Urothelium cell line (cell line): ENCODE data around the gene DIP2B.

Experiments used
- DNase-seq: peaks from one replicate; pipeline ENCODE4 v3.0.0; 2011; ENCODE audit warnings: low spot score, mixed read lengths
- FAIRE-seq: peaks from 2 replicates; lab custom pipeline; 2011; peaks lifted over from hg19 to GRCh38; lab: Jason Lieb, UNC

The DIP2B gene

DNA sequence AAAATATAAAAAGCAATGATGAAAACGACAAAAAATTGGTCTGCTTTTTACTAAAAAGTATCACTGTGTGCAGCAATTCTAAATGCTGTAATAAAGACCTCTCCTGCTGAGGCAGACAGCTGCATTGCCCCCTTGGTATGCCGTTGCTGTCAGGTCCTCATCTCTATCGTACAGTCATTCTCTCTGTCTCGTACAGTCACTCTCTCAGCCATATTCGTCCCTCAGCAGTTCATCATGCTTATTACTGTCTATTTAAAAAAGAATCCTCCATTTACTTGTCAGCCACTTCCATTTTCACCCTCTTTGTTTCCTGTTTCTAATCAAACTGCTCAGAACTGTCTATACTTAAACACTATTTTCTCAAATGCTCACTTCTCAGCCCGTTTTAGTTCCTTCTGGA, 123.6 kb downstream of the DIP2B start:
- no peak for FAIRE-seq
- DNase-seq = no peak

DNA sequence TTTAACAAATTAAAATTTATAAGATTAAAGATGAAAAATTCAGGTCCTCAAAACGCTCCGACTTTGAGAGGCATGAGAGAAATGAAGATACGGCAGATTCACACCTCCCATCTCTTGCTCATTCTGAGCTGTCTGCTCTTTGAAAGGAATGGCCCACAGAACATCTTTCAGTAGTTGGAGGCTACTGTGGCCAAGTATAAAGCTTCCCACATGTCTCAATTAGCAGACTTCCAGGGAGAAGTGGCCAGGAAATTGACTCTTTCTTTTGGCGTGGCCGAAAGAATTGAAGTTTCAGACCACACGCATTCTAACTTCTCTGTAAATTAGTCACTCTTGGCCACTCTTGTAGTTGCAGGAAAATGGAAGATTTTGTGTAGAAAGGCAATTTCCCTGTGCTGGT, 129.2 kb downstream of the DIP2B start:
- FAIRE-seq = no peak
- DNase-seq = no peak

DNA sequence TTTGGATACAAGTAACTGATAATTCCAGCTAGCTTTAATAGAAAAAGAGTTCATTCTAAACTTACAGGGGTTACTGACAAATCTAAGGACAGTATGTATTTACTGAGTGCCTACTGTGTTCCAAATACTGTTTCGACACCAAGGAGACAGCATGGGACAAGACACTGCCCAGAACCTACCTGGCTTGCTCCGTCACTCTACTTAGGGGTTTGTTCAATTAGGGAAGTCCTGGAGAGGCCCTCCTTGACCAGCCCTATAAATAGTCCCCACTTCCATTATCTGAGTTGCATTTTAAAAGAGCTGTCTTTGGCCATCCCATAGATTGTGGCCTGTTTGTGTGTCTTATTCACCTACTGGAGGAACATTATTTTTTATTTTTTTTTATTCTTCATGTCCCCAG, 129.6 kb downstream of the DIP2B start:
- FAIRE-seq (no peak), DNase-seq (no peak)

DNA sequence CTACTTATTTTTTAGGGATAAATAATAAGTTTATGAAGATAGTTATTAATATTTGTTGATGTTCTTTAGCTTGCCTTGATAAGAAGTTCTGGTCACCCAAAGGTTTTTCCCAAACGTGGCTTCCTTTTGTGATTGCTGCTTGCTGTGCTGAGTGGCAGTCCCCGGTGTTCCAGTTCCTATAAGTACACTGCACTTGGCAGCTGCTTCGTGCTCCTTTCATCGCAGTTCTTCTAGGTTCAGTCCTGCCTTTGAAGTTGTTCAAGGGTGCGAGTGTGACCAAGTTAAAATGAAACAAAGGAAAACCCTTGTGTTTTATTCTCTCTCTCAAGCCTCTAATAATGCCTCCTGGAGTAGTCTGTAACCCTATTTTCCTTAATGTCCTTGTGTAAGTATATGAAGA, 130.6 kb downstream of the DIP2B start:
- FAIRE-seq = no peak
- no peak for DNase-seq

DNA sequence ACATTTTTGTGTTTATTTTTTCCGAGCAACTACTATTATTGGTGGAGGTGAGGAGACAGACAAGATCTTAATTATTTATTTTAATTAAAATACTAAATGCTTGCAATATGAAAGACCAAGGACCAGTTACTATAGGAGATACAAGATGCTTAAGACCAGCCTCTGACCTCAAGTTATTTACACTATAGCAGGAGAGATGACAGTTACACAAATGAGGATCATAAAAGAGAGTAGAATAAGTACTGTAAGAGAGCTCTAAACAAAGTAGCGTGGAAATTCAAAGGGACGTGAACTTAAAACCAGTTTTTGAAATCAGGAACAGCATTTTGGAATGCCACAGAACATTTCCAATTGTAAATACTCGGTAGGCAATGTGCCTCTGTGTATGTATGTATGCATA, 131.1 kb downstream of the DIP2B start:
- no peak for FAIRE-seq

DNA sequence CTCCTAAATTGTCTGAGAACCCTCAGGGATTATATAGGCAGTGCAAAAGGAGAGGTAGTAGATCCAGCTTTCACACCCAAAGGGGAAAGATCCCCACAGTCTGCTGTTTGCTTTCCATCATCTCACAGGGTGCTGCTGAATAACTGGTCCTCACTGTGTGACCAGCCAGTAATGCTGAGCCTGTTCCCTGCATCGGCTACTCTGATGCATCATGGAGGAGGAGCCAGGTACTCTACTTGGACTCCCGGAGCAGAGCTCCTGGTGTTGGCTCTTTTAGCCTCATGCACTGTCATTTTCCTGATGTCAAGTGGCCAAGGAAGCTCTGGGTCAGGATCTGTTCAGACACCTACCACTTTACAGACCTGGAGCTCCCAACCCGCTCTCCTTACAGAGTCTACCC, 131.7 kb downstream of the DIP2B start:
- FAIRE-seq (no peak), DNase-seq (no peak)

More for the DNA sequence above, 131.1 kb downstream of the DIP2B start:
- no peak for DNase-seq

DNA sequence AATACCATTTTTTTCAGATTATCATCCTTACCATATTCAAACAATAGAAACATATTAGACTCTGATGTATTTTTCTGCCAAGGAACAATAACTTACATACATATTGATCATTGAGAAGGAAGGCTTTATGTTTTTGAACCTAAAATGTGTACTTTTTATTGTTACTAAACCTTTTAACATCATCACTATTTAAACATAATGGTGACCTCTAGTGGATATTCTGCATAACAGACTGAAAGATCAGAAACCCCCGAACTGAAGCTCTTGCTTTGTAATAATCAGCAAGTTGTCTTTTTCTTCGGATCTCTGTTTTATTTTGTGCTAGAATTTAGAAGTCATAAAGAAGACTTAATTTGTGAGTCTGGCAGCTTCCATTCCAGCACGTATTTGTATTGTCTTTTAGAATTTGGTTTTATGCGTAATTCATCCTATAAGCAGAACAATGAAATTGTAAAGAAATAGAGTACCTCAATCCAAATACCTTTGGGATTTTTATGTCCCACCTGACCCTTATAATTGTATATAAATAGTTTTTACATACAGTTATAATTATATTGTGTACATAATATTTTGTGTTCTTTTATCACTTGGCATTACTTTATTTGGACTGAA, 133.2 kb downstream of the DIP2B start:
- FAIRE-seq (no peak), DNase-seq (no peak)

DNA sequence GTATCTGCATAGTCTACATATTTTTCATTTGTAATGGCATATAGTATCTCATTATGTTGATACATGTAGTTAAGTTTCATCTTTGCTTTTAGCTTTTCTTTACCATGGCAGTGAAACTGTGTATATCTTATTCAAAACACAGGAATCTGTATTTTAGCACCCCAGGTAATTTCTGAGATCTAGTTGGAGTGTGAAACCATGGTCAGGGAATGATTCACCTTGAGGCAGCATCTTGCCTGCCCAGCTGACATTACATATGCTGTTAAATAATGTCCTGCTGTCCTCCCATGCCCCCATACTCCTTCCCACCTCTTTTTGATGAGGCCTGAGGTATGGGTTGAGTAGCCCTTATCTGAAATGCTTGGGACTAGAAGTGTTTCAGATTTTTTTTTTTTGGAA, 133.7 kb downstream of the DIP2B start:
- FAIRE-seq (no peak), DNase-seq (no peak)

DNA sequence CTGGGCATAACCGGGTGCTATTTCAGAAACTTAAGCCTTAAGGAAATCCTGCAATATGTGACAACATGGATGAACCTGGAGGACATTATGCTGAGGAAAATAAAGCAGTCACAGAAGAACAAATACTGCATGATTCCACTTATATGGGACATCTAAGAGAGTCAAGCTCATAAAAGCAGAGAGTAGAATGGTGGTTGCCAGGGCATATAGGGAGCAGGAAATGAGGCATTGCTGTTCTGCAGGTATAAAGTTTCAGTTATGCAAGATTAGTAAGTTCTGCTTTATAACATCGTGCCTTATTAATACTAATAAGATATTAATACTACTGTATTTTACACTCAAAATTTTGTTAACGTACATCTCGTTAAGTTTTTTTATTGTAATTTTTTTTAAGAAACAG, 134.9 kb downstream of the DIP2B start:
- no peak for FAIRE-seq
- DNase-seq = no peak

DNA sequence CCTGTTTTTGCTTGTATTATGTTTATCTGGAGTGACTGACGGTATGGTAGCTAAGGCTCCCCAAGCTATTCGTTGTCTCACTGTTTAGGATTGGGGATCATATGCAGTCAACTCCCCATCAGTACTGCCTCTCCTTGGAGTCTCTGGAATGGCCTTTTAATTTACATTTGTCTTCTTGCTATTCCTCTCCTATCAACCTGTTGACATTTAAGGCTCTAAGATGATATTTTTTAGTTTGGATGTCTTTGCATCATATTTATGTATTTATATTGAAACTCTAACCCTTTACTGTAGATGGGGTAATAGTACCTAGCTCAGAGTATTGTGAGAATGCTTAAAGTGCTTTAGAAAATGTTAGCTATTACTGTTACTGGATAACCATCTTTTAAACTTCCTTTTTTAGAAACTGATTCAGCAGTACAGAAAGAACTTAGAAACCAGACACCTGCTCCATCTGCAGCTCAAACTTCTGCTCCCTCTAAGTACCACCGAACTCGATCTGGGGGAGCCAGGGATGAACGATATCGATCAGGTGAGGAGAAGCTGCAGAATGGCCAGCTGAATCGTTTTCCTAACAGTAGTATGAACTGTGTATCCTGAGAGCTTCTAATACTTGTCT, 135.6 kb downstream of the DIP2B start:
- DNase-seq (no peak), FAIRE-seq (no peak)

DNA sequence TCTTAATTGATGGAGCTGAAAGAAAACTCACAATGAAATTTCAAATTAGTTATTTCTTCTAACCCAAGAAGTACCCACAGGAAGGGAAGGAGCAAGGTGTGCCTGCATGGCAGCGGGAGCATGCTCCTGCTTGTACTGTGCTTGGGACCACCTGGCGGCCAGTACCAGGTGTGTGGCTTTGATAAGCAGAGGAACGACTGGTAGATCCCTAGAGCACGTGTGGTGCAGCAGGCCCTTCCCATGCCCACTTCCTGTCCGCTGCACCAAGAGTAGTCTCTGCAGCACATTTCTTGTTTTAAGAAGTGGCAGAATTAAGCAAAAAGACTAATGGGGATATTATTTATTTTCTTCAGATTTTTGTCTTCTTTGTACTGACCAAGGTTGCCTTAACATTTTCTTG, 136.8 kb downstream of the DIP2B start:
- FAIRE-seq (no peak), DNase-seq (no peak)

DNA sequence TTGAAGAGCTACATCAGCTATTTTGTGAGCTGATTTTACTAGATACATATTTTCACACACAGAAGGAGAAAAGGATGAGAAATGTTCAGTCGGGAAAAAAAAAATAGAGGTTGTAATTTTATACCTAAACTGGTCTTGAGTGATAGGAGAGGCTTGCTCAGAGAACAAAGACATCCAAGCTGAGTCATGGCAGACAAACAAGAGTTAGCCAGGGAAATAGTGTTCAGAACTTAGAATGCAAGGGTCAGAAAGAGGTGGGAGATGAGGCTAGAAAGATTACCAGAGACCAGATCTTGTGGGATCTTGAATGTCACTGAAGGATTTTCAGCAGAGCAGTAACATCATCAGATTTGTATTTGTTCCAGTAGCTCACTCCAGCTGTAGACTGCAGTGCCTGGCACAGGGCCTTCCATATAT, 137.3 kb downstream of the DIP2B start:
- no peak for FAIRE-seq
- DNase-seq = peak; percentile 31

DNA sequence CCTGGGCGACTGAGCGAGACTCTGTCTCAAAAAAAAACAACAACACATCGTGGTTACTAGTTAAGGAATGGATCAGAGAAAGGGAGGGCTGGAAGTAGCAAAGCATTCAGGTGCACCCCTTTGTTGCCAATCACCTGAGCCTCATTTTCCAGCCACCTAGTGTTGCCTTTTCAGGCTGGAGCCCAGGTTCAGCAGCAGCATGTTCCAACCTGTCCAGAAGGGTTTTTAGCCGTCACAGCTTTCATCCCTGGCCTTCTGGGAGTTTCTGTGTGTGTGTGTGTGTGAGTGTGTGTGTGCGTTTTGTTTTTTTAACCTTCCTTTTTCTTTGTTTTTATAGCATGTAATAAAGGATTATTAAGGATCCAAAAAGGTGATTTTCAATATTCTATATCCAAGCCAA, 138.0 kb downstream of the DIP2B start:
- FAIRE-seq (no peak), DNase-seq (no peak)

DNA sequence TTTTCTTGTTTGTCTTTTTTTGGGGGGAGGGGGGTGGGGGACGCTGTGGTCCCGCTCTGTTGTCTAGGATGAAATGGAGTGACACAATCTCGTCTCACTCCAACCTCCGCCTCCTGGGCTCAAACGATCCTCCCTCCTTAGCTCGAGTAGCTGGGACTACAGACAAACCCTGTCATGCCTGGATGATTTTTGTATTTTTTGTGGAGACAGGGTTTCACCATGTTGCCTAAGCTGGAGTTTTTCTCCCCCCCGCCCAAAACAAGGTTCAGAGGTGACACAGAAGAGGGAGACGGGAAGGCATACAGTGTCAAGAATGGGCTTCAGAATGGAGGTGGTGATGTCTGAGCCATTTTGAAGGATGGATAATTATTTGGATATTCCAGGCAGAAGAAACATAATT, 142.2 kb downstream of the DIP2B start:
- FAIRE-seq = no peak
- no peak for DNase-seq

DNA sequence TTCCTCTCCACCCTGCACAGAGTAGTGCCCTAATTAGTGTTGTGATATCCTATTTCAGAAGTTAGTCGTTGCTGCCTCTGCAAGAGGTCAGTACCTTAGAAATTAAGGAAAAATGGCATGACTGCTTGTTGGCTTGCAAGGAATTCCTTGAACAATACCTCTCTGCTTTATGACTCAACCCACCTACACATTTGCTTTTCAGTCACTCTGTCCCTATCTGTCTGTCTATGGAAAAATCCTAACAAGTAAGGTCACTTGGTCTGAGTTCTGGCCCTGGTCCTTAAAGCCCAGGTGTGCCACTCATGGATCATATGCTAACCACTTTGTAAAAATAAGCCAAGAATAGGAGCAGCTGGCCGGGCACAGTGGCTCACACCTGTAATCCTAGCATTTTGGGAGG, 142.7 kb downstream of the DIP2B start:
- peak; percentile 57 for DNase-seq
- no peak for FAIRE-seq

DNA sequence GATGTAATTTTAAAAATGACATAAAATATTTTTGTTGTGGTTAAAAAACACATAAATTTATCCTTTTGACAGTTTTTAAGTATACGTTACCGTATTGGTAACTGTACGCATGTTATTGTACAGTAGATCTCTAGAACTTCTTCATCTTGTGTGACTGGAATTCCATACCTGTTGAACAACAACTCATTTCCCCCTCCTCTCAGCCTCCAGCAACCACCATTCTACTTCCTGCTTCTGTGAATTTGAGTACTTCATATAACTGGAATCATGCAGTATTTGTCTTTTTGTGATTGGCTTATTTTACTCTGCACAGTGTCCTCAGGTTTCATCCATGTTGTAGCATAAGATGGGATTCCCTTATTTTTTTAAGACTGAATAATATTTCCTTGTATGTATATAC, 145.5 kb downstream of the DIP2B start:
- DNase-seq (no peak), FAIRE-seq (no peak)

DNA sequence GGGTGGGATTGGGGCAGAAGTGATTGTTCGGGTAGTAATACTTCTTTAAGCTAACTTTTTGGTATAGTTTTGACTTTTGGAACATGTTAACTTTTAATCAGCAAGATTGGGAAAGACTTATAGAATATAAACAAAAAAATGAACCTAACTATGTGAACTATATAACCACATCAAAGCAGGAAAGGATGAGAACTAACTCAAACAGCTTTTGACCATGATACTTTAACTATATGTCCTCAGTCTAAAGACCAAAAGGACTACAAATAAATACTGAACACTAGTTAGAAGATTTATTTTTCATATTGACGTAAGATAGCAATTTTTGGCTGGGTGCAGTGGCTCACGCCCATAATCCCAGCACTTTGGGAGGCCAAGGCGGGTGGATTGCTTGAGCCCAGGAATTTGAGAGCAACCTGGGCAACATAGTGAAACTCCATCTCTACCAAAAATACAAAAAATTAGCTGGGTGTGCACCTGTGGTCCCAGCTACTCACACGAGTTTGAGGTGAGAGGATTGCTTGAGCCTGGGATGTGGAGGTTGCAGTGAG, 150.7 kb downstream of the DIP2B start:
- no peak for FAIRE-seq
- DNase-seq = no peak

DNA sequence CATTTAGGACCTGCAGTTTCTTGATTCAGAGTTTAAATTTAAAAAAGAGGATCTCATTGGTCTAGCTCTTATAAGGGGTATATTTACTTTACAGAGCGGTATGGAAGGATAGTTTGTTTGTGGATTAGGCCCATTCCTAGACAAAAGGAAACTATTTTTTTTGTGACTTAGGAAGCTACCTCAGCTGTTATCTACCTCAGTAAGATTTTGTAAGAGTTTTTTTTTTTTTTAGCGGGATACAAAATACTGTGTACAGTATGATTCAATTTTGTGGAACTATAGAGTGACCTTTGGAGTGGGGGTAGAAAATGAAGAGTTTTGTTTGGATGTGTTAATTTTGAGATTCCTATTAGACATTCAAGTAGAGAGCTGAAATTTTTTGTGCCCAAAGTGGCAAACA, 154.5 kb downstream of the DIP2B start:
- no peak for FAIRE-seq

DNA sequence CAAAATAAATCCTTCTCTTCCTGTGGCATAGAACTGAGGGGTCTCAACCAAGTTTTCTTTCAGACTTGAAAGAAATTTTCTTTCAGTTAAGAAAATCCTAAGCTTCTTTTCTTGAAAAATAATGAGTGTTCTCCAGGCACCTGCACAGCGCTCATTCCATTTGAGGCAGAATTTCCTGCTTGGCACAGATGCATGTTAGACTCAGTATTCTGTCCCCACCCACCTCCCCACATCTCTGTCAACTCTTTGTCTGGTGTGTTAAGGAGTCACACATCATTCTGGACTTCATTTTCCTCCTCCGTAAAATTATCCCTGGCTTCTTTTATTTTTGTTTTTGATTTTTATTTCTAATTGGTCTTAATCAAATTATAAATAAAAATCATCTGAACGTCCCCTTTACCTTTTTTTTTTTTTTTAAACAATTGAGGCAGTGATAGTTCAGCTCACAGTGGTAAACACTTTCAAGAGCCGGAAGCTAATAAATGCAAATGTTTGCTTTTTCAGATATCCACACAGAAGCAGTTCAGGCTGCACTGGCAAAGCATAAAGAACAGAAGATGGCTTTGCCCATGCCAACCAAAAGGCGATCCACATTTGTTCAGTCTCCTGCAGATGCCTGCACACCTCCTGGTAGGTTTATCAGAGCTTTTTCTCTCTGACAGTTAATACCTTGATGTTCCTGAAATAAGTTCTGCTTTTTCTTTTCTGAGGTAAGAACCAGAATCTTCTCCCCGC, 155.1 kb downstream of the DIP2B start:
- FAIRE-seq = no peak
- no peak for DNase-seq

More for the DNA sequence above, 154.5 kb downstream of the DIP2B start:
- no peak for DNase-seq

DNA sequence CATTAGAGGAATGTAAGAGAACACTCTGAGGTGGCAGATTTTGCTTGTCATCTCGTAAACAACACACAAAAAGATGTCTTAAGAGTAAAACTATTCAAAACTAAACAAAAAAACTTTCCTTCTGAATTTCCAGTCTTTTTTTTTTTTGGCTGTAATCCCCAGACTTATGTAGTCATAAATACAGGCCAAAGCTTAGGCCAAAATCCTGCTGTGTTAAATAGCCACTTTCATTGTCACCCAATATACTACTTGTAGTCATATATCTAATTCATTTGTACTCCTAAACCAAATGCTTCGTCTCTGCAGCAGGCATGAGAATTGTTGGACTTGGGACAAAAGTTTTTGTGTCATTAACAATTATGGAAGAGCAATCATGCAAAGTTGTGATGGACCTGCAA, 155.6 kb downstream of the DIP2B start:
- DNase-seq = no peak
- FAIRE-seq = no peak

DNA sequence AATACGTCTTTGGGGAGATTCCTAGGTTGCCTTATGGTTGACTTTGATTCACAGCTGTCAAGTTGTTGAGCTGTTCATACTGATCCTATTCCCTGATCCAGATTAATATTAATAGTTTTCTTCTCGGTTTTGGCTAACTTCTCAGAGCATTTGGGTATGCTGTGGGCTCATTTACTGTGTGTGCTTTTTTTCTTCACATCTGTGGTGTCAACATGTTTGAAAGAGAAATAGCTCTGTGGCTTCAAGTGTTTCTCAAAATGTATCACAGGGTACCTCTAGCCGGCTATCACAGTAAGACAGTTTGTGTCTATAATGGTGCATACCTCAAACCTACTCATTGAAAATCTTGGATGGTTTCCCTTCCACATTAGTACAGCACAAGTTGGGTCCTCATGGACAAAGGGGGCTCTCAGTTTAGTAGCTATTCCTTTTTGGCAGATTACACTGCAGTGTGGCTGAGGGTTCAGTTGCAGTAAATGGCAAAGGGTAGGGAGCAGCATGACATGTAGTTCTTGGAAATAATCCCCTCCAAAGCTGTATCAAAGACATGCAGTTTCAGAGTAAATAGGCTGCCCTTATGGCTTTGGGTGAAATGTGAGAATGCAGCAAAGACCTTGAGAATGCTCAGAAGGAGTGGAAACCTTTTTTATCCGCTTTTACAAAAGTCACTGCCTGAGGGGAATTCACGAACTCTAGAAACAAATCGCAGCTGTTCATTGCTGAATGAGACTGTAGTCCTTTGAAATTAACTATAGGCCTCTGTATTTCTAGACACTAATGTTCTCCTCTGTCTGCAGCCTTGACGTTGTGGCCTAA, 156.7 kb downstream of the DIP2B start:
- DNase-seq (no peak), FAIRE-seq (no peak)
